Activated T-helper 2 cell treated with anti-CD3 and anti-CD28 coated beads, Interferon-gamma antibody, Interleukin-2, Interleukin-4, amounts not matched to agents 10 μg/mL and 5 μg/mL and 100 μg/mL, durations not matched to agents 14 hours and 24 hours and 36 hours (primary cell): ENCODE results near the gene RRAS. TPM values are rescaled to one million over a fixed set of nuclear protein-coding genes. Genes with fewer than 3 reads are reported as not detected.

Source experiments
- DNase-seq: peaks from one replicate; pipeline ENCODE4 v3.0.0; 2021; ENCODE audit warnings: low spot score
- H3K27ac Mint-ChIP-seq: one replicate; pipeline ENCODE4 v1.8.0; 2021; ENCODE audit warnings: mixed read lengths
- H3K27me3 Mint-ChIP-seq: one replicate; pipeline ENCODE4 v1.8.0; 2021; ENCODE audit warnings: low read depth, mixed read lengths
- H3K36me3 Mint-ChIP-seq: one replicate; pipeline ENCODE4 v1.8.0; 2021; ENCODE audit warnings: low read depth, mixed read lengths
- H3K4me1 Mint-ChIP-seq: one replicate; pipeline ENCODE4 v1.8.0; 2021; ENCODE audit warnings: low read depth, mixed read lengths
- H3K4me3 Mint-ChIP-seq: one replicate; pipeline ENCODE4 v1.8.0; 2021; ENCODE audit warnings: low read depth, mild to moderate bottlenecking, moderate library complexity, mixed read lengths
- H3K9me3 Mint-ChIP-seq: one replicate; pipeline ENCODE4 v1.8.0; 2021; ENCODE audit warnings: mixed read lengths
- intact Hi-C: fragments of 100-400 bp; cut with micrococcal nuclease; formaldehyde crosslinking; loops from one replicate; pipeline ENCODE4 v1.15.1; 2023
- total RNA-seq: library from RNA; stranded (reverse); gene quantifications from 2 replicates; pipeline ENCODE4 v1.2.3, GENCODE V29; 2022

Gene RRAS
- total RNA-seq, 1 donor from 2014 or later = 6.2 TPM

- intact Hi-C loops = loop anchor here (1.0 to 5.0 kb wide), 4 partner anchors 85 to 1334 kb away; partner anchors contain the start of genes AKT1S1, CARD8, FUZ and TBC1D17
- Mint-ChIP-seq H3K9me3 (no peaks in the 10 kb centered on the region), H3K27ac (peak within 1 kb of the TSS; percentile 82), H3K27me3 (peaks cover 7% of the 10 kb centered on the region), H3K4me3 (peak within 1 kb of the TSS; percentile 83), H3K36me3 (peaks cover 22% of the 10 kb centered on the region), H3K4me1 (peaks cover 22% of the 10 kb centered on the region)
- DNase-seq = peak; percentile 73
These were observed 48.8 kb downstream of the RRAS start, which contains the start of gene PRR12 for GRCh38 chr19:49590971-49591730. TSS of gene PRR12 (plus strand) at chr19:49591182. CDS start at chr19:49591655, 473 bp downstream.

GRCh38 chr19:49590071-49590970 lies 49.6 kb downstream of the RRAS start:
- H3K27me3 Mint-ChIP-seq = peaks cover 7% of the 10 kb centered on the region
- H3K4me1 Mint-ChIP-seq = peaks cover 22% of the 10 kb centered on the region
- H3K4me3 Mint-ChIP-seq = peak overlapping the region; percentile 83
- no peaks in the 10 kb centered on the region for H3K9me3 Mint-ChIP-seq
- intact Hi-C loops = loop anchor here (2.0 to 5.0 kb wide), 3 partner anchors 222 to 1333 kb away; partner anchors contain the start of genes AKT1S1, CARD8, FUZ and TBC1D17
- H3K36me3 Mint-ChIP-seq = peaks cover 19% of the 10 kb centered on the region
- DNase-seq = peak; percentile 94
- peak overlapping the region; percentile 82 for H3K27ac Mint-ChIP-seq

GRCh38 chr19:49589502-49589905 lies 50.4 kb downstream of the RRAS start:
- H3K36me3 Mint-ChIP-seq = peaks cover 14% of the 10 kb centered on the region
- H3K9me3 Mint-ChIP-seq = no peaks in the 10 kb centered on the region
- H3K4me3 Mint-ChIP-seq = no peak overlapping the region
- no peak overlapping the region for H3K27ac Mint-ChIP-seq
- H3K27me3 Mint-ChIP-seq = peaks cover 7% of the 10 kb centered on the region
- DNase-seq = no peak
- H3K4me1 Mint-ChIP-seq = peaks cover 22% of the 10 kb centered on the region
- intact Hi-C loops = no loop called here

GRCh38 chr19:49588365-49589122 lies 51.4 kb downstream of the RRAS start:
- peaks cover 4% of the 10 kb centered on the region for H3K36me3 Mint-ChIP-seq
- no peaks in the 10 kb centered on the region for H3K9me3 Mint-ChIP-seq
- H3K4me1 Mint-ChIP-seq = peaks cover 15% of the 10 kb centered on the region
- no peak overlapping the region for H3K27ac Mint-ChIP-seq
- intact Hi-C loops = no loop called here
- H3K27me3 Mint-ChIP-seq = peaks cover 7% of the 10 kb centered on the region
- no peak overlapping the region for H3K4me3 Mint-ChIP-seq
- no peak for DNase-seq

- Mint-ChIP-seq H3K4me3 (no peak overlapping the region), H3K27me3 (peaks cover 7% of the 10 kb centered on the region), H3K4me1 (peaks cover 10% of the 10 kb centered on the region), H3K9me3 (no peaks in the 10 kb centered on the region), H3K27ac (no peak overlapping the region), H3K36me3 (no peaks in the 10 kb centered on the region)
- DNase-seq = no peak
- intact Hi-C loops = no loop called here
These were observed 52.7 kb downstream of the RRAS start for GRCh38 chr19:49587227-49587626.

Other genes with a start within 250 kb of the RRAS start
- gene PTH2, start 216.7 kb downstream of the RRAS start, total RNA-seq = not detected in 2 replicates
- gene GFY, start 214.8 kb downstream of the RRAS start, total RNA-seq = not detected in 2 replicates
- gene SLC17A7, start 198.6 kb downstream of the RRAS start, total RNA-seq = 0.16 TPM in 1 of 2 replicates, not detected in the other
- gene PIH1D1, start 188.3 kb downstream of the RRAS start, total RNA-seq = 136 and 138 TPM in 2 replicates
- 26.4 and 32.5 TPM in 2 replicates for gene ALDH16A1, start 186.9 kb downstream of the RRAS start, total RNA-seq
- gene FLT3LG, start 165.9 kb downstream of the RRAS start, total RNA-seq = 49.3 and 57.9 TPM in 2 replicates
- gene RPL13A, start 152.5 kb downstream of the RRAS start, total RNA-seq = 3,221 and 3,346 TPM in 2 replicates
- gene RPS11, start 143.7 kb downstream of the RRAS start, total RNA-seq = 2,145 and 2,173 TPM in 2 replicates
- 1.8 and 2.2 TPM in 2 replicates for gene FCGRT, start 127.5 kb downstream of the RRAS start, total RNA-seq
- 3.2 and 3.8 TPM in 2 replicates for gene RCN3, start 112.1 kb downstream of the RRAS start, total RNA-seq
- gene NOSIP, start 59.6 kb downstream of the RRAS start, total RNA-seq = 64.8 and 67.1 TPM in 2 replicates
- 0.83 and 0.84 TPM in 2 replicates for gene PRRG2, start 58.8 kb downstream of the RRAS start, total RNA-seq
- gene PRR12, start 49.0 kb downstream of the RRAS start, total RNA-seq = 34.2 and 34.6 TPM in 2 replicates
- gene SCAF1, start 2.1 kb upstream of the RRAS start, total RNA-seq = 64.6 and 69.5 TPM in 2 replicates
- 135 and 147 TPM in 2 replicates for gene IRF3, start 25.7 kb upstream of the RRAS start, total RNA-seq
- gene BCL2L12, start 25.8 kb upstream of the RRAS start, total RNA-seq = 66.2 and 72.7 TPM in 2 replicates
- gene PRMT1, start 37.1 kb upstream of the RRAS start, total RNA-seq = 431 TPM in 2 replicates
- gene ADM5, start 49.5 kb upstream of the RRAS start, total RNA-seq = 7.2 and 7.3 TPM in 2 replicates
- gene CPT1C, start 51.0 kb upstream of the RRAS start, total RNA-seq = 2.8 and 2.9 TPM in 2 replicates
- gene TSKS, start 123.2 kb upstream of the RRAS start, total RNA-seq = 2.0 and 2.3 TPM in 2 replicates
- 61.9 and 65.4 TPM in 2 replicates for gene AP2A1, start 126.9 kb upstream of the RRAS start, total RNA-seq
- 13.0 and 13.6 TPM in 2 replicates for gene FUZ, start 173.1 kb upstream of the RRAS start, total RNA-seq
- 44.0 and 49.6 TPM in 2 replicates for gene MED25, start 178.1 kb upstream of the RRAS start, total RNA-seq
- 127 and 134 TPM in 2 replicates for gene PTOV1, start 211.0 kb upstream of the RRAS start, total RNA-seq
- 111 and 117 TPM in 2 replicates for gene PNKP, start 227.4 kb upstream of the RRAS start, total RNA-seq
- gene AKT1S1, start 237.2 kb upstream of the RRAS start, total RNA-seq = 26.6 and 29.7 TPM in 2 replicates
- 40.0 and 42.3 TPM in 2 replicates for gene TBC1D17, start 237.6 kb upstream of the RRAS start, total RNA-seq